B cell (primary cell): ENCODE results near the gene RNF207. TPM values are rescaled to one million over a fixed set of nuclear protein-coding genes. Genes with fewer than 3 reads are reported as not detected.

Experiments used
- ATAC-seq: fragments of 200-7000 bp; cut with Tn5 transposase; one replicate; pipeline ENCODE4 v1.10.0; 2021; ENCODE audit warnings: low read depth, mild to moderate bottlenecking, moderate number of reproducible peaks, moderate library complexity
- CTCF ChIA-PET: fragments of 350-600 bp; sonication (Branson Sonifier 250); formaldehyde crosslinking; loops from one replicate; lab custom pipeline; 2021; ENCODE audit warnings: antibody characterized with exemption, inconsistent platforms; lab: Charles Lee
- POLR2A ChIA-PET: fragments of 350-600 bp; sonication (Branson Sonifier 250); formaldehyde crosslinking; loops from one replicate; lab custom pipeline; 2021; ENCODE audit warnings: antibody characterized with exemption; lab: Charles Lee
- DNase-seq: peaks from one replicate; pipeline ENCODE4 v3.0.0; 2013
- H2AFZ ChIP-seq: 2 replicates; pipeline ENCODE4 v1.6.1; 2012; ENCODE audit warnings: mild to moderate bottlenecking, low read depth, low read length; ENCODE audit not compliant: insufficient read depth, poor library complexity, severe bottlenecking
- H3K27ac ChIP-seq, 2 donors: 1 replicate in 1 of 2; 2 replicates in 1 of 2; pipeline ENCODE4 v1.5.1; 2012 to 2013; ENCODE audit warnings: low read length in 2 of 2, mild to moderate bottlenecking in 2 of 2, moderate library complexity in 1 of 2
- H3K27me3 ChIP-seq, 4 experiments: fragments of 200-600 bp in 1 of 4; sonication (generic) in 1 of 4; replicated peaks in 1 of 4; 1 replicate in 2 of 4; 2 replicates in 2 of 4; pipeline versions ENCODE4 v1.6.1 to v1.7.0; 2013 to 2016; ENCODE audit warnings: low read length in 3 of 4, mild to moderate bottlenecking in 2 of 4, mixed read lengths in 1 of 4, moderate library complexity in 1 of 4; ENCODE audit not compliant: insufficient read depth in 4 of 4, control insufficient read depth in 3 of 4; ENCODE audit errors: control extremely low read depth in 1 of 4
- H3K36me3 ChIP-seq, 2 experiments: replicated peaks in 1 of 2; 1 replicate in 1 of 2; 2 replicates in 1 of 2; pipeline versions ENCODE4 v1.6.1 to v1.7.1; 2013; ENCODE audit warnings: low read length in 1 of 2; ENCODE audit not compliant: insufficient read depth in 2 of 2, control insufficient read depth in 1 of 2; ENCODE audit errors: control extremely low read depth in 1 of 2, extremely low read depth in 1 of 2
- H3K4me1 ChIP-seq, 2 donors: fragments of 200-600 bp in 1 of 2; sonication (generic) in 1 of 2; 1 replicate in 1 of 2; 2 replicates in 1 of 2; pipeline versions ENCODE4 v1.5.1 to v1.6.1; 2013 to 2017; ENCODE audit warnings: low read length in 2 of 2; ENCODE audit not compliant: control insufficient read depth in 2 of 2, insufficient read depth in 2 of 2
- H3K4me2 ChIP-seq: replicated peaks from 2 replicates; pipeline ENCODE3; 2012; ENCODE audit warnings: mild to moderate bottlenecking, low read depth, low read length; ENCODE audit not compliant: poor library complexity, severe bottlenecking
- H3K4me3 ChIP-seq, 5 experiments: fragments of 200-600 bp in 1 of 5; sonication (generic) in 1 of 5; 1 replicate in 3 of 5; 2 replicates in 2 of 5; pipeline versions ENCODE4 v1.5.1 to v1.7.0; 2011 to 2016; ENCODE audit warnings: low read length in 4 of 5, mild to moderate bottlenecking in 4 of 5, low read depth in 2 of 5, control low read depth in 1 of 5, moderate library complexity in 1 of 5; ENCODE audit not compliant: insufficient read depth in 1 of 5; ENCODE audit errors: control extremely low read depth in 1 of 5, extremely low read depth in 1 of 5
- H3K79me2 ChIP-seq: fragments of 200-600 bp; sonication (generic); one replicate; pipeline ENCODE4 v1.6.0; 2016; ENCODE audit warnings: low read length; ENCODE audit not compliant: control insufficient read depth, insufficient read depth
- H3K9ac ChIP-seq: fragments of 200-600 bp; sonication (generic); 2 replicates; pipeline ENCODE4 v1.6.1; 2017; ENCODE audit warnings: mild to moderate bottlenecking, low read length, moderate library complexity
- H3K9me3 ChIP-seq, 3 donors: one replicate each; pipeline versions ENCODE4 v1.6.1 to v1.7.1; 2013; ENCODE audit warnings: low read length in 2 of 3; ENCODE audit not compliant: control insufficient read depth in 2 of 3, insufficient read depth in 1 of 3; ENCODE audit errors: control extremely low read depth in 1 of 3
- H4K20me1 ChIP-seq: 2 replicates; pipeline ENCODE4 v1.6.0; 2012; ENCODE audit warnings: mild to moderate bottlenecking, low read length; ENCODE audit not compliant: insufficient read depth, control insufficient read depth, poor library complexity, severe bottlenecking
- H3K27ac Mint-ChIP-seq: one replicate; pipeline ENCODE4 v1.8.0; 2021; ENCODE audit warnings: mixed read lengths
- H3K27me3 Mint-ChIP-seq: one replicate; pipeline ENCODE4 v1.8.0; 2021; ENCODE audit warnings: mixed read lengths
- H3K4me1 Mint-ChIP-seq: one replicate; pipeline ENCODE4 v1.8.0; 2021; ENCODE audit warnings: mixed read lengths
- H3K4me3 Mint-ChIP-seq: one replicate; pipeline ENCODE4 v1.8.0; 2021; ENCODE audit warnings: mixed read lengths
- H3K9me3 Mint-ChIP-seq: one replicate; pipeline ENCODE4 v1.8.0; 2022; ENCODE audit warnings: mixed read lengths; ENCODE audit not compliant: insufficient read depth
- EZH2 ChIP-seq: IDR thresholded peaks from 2 replicates; pipeline ENCODE4 v1.6.1; 2012; ENCODE audit warnings: borderline replicate concordance, low read depth, mild to moderate bottlenecking, moderate library complexity, low read length; ENCODE audit not compliant: insufficient read depth, poor library complexity, severe bottlenecking
- WGBS: methylation state at CpG from one replicate; pipeline ENCODE4 v1.1.5; 2013; ENCODE audit warnings: missing lambda C conversion rate; ENCODE audit not compliant: insufficient coverage; 5-methylcytosine and 5-hydroxymethylcytosine counted together
- intact Hi-C: fragments of 100-400 bp; cut with micrococcal nuclease; formaldehyde crosslinking; loops from one replicate; pipeline ENCODE4 v1.10.0; 2022
- polyA plus RNA-seq: library from polyadenylated mRNA; depleted of rRNA; stranded (reverse); fragments of >200 nt; gene quantifications from 2 replicates; pipeline ENCODE4 v1.2.3, GENCODE V29; 2012
- total RNA-seq, 2 donors: library from RNA; stranded (reverse); fragments of 120-200 nt in 1 of 2; gene quantifications; 1 replicate in 1 of 2; 2 replicates in 1 of 2; pipeline versions ENCODE4 v1.2.3 to v1.2.4, GENCODE V29; 2013 to 2022
- TF ChIP-seq, protein P1 (sequence below): fragments of 200-600 bp; IDR thresholded peaks from one replicate; pipeline ENCODE4 v1.8.0; 2022; ENCODE audit warnings: antibody characterized with exemption, mild to moderate bottlenecking

RNF207 gene
- total and polyA plus RNA-seq, 2 donors (not counting 1 experiment from before 2014, with no cell fraction given), result 1.5 to 6.8 TPM

DNA sequence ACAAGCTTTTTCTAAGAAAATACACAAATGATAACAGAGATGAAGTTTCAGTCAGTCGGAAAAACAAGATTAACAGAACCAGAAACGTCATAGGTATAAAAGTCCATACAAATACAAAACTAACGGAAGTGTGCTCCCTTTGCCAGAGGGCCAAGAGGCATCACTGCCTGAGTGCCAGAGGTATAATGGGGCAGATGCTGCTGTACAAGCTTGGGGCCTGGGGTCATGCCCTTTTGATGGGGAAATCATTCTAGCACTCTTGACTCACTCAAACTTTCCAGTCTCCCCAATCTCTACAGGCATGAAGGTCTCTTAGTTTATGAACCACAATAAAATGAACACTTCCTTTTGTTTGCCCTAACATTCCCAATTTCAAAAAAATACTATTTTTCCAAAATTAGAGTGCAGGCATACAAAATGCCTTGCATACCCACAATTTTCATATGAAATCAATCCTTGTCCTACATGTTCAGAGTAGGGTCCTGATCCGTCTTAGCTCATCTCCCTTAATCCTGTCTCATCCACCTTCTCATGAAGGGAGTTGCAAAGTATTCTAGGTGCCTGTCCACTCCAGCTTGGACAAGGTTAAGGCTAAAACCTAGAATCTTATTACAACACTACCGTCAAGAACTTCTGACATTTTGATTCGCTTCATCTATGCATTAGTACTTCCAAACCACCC, 8.0 kb upstream of the RNF207 start:
- Histone ChIP-seq H3K9me3 (peaks cover 0 to 4% (median 0%) of the 10 kb centered on the region in 3 donors), H3K36me3 (peaks cover 0 to 38% of the 10 kb centered on the region in 2 experiments), H2AFZ (no peak overlapping the region), H3K4me3 (peak overlapping the region in 3 of 5 experiments; percentile 78 to 99 (median 89)), H3K27me3 (no peaks in the 10 kb centered on the region), H3K27ac (peak overlapping the region in 1 of 2 donors; percentile 83), H3K4me2 (peak overlapping the region; percentile 92), H3K4me1 (peaks cover 23 to 24% of the 10 kb centered on the region in 2 donors), H4K20me1 (peaks cover 61% of the 10 kb centered on the region), H3K9ac (peak overlapping the region; percentile 93), H3K79me2 (peaks cover 79% of the 10 kb centered on the region)
- Mint-ChIP-seq H3K4me3 (peak overlapping the region; percentile 90), H3K27ac (peak overlapping the region; percentile 76), H3K9me3 (no peaks in the 10 kb centered on the region), H3K27me3 (no peaks in the 10 kb centered on the region), H3K4me1 (peaks cover 39% of the 10 kb centered on the region)
- ChIA-PET POLR2A (no interaction called here), CTCF (interaction anchor here (0.6 kb wide), 1 partner anchor 42 kb away, joined by 3 read pairs; no protein-coding TSS in a partner anchor)
- intact Hi-C loops, result loop anchor here (5.0 to 10.0 kb wide), 2 partner anchors 504 to 587 kb away; partner anchors contain the start of genes CAMTA1 and DNAJC11
- ATAC-seq (no peak), DNase-seq (no peak)
- WGBS, result 70% methylated on average over 3 of the region's 6 CpGs
- TF ChIP-seq, protein P1, sequence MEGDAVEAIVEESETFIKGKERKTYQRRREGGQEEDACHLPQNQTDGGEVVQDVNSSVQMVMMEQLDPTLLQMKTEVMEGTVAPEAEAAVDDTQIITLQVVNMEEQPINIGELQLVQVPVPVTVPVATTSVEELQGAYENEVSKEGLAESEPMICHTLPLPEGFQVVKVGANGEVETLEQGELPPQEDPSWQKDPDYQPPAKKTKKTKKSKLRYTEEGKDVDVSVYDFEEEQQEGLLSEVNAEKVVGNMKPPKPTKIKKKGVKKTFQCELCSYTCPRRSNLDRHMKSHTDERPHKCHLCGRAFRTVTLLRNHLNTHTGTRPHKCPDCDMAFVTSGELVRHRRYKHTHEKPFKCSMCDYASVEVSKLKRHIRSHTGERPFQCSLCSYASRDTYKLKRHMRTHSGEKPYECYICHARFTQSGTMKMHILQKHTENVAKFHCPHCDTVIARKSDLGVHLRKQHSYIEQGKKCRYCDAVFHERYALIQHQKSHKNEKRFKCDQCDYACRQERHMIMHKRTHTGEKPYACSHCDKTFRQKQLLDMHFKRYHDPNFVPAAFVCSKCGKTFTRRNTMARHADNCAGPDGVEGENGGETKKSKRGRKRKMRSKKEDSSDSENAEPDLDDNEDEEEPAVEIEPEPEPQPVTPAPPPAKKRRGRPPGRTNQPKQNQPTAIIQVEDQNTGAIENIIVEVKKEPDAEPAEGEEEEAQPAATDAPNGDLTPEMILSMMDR, result no peak
- no peak for TF ChIP-seq EZH2
